ENCODE results near the gene SNX13.
"Not testable (repeated sequence)": the region's sequence is repeated elsewhere in the genome, so short reads cannot be mapped to it uniquely, and the experiment has no call there.

The SNX13 gene

GRCh38 chr7:17910377-17910776 lies 29.9 kb downstream of the SNX13 start:
- no peak for DNase-seq
- H3K9ac ChIP-seq (ENCODE audit: low read length) = no peak overlapping the region
- no peak overlapping the region for H2BK12ac ChIP-seq (ENCODE audit: low read length)
- H3K4me1 ChIP-seq (ENCODE audit: control insufficient read depth in 1 of 2, insufficient read depth in 2 of 2, low read length in 2 of 2) = peaks cover 3 to 8% of the 10 kb centered on the region in 2 experiments
- no peak overlapping the region for H2AFZ ChIP-seq (ENCODE audit: insufficient read depth, low read length, poor library complexity)
- no peak overlapping the region for H2BK120ac ChIP-seq (ENCODE audit: insufficient read depth, low read length, poor library complexity)
- WGBS (ENCODE audit: extremely low coverage, insufficient coverage, insufficient read length) = no CpG with 5 or more reads among the region's 3 CpGs
- H4K12ac ChIP-seq (ENCODE audit: low read depth, low read length) = no peak overlapping the region
- no peak overlapping the region for H3K23ac ChIP-seq (ENCODE audit: low read length)
- no peak overlapping the region for H3K4me3 ChIP-seq (ENCODE audit: low read depth, low read length)
- no peak overlapping the region for H3K18ac ChIP-seq (ENCODE audit: low read length)
- H4K8ac ChIP-seq (ENCODE audit: low read depth, low read length) = no peak overlapping the region
- peaks cover 8% of the 10 kb centered on the region for H3K79me2 ChIP-seq (ENCODE audit: control insufficient read depth, insufficient read depth, low read length, poor library complexity)
- H4K91ac ChIP-seq (ENCODE audit: low read depth, low read length) = no peak overlapping the region
- H2BK5ac ChIP-seq (ENCODE audit: low read depth, low read length, poor library complexity) = no peak overlapping the region
- H3K4me2 ChIP-seq (ENCODE audit: low read length) = no peak overlapping the region
- no peak overlapping the region for H3K4ac ChIP-seq (ENCODE audit: low read depth, low read length)
- H3K27ac ChIP-seq (ENCODE audit: low read depth, low read length) = no peak overlapping the region
- H3K9me3 ChIP-seq (ENCODE audit: insufficient read depth, low read depth, low read length) = no peaks in the 10 kb centered on the region
- no peak overlapping the region for H3K14ac ChIP-seq (ENCODE audit: low read length)
- H2AK5ac ChIP-seq (ENCODE audit: low read length) = no peak overlapping the region
- no peaks in the 10 kb centered on the region for H3K27me3 ChIP-seq (ENCODE audit: insufficient read depth, low read length)
- no peaks in the 10 kb centered on the region for H3K36me3 ChIP-seq (ENCODE audit: control insufficient read depth in 1 of 2, insufficient read depth in 2 of 2, low read length in 2 of 2)
- H3K79me1 ChIP-seq (ENCODE audit: low read length) = peaks cover 2% of the 10 kb centered on the region

DNA sequence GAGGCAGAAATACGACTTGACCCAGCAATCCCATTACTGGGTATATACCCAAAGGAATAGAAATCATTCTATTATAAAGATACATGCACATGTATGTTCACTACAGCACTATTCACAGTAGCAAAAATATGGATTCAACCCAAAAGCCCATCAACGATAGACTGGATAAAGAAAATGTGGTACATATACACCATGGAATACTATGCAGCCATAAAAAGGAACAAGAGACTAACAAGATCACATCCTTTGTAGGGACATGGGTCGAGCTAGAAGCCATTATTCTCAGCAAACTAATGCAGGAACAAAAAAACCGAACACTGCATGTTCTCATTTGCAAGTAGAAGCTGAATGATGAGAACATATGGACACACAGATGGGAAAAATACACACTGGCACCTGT lies 31.0 kb downstream of the SNX13 start:
- H3K4me2 ChIP-seq (ENCODE audit: low read length); H2AFZ ChIP-seq (ENCODE audit: insufficient read depth, low read length, poor library complexity); H2AK5ac ChIP-seq (ENCODE audit: low read length); H3K9ac ChIP-seq (ENCODE audit: low read length); H3K79me2 ChIP-seq (ENCODE audit: control insufficient read depth, insufficient read depth, low read length, poor library complexity); H3K18ac ChIP-seq (ENCODE audit: low read length); H3K4ac ChIP-seq (ENCODE audit: low read depth, low read length); H2BK120ac ChIP-seq (ENCODE audit: insufficient read depth, low read length, poor library complexity); H3K27me3 ChIP-seq (ENCODE audit: insufficient read depth, low read length); H4K12ac ChIP-seq (ENCODE audit: low read depth, low read length); H2BK12ac ChIP-seq (ENCODE audit: low read length); H3K9me3 ChIP-seq (ENCODE audit: insufficient read depth, low read depth, low read length); H4K91ac ChIP-seq (ENCODE audit: low read depth, low read length); H3K36me3 ChIP-seq (ENCODE audit: control insufficient read depth in 1 of 2, insufficient read depth in 2 of 2, low read length in 2 of 2); H4K8ac ChIP-seq (ENCODE audit: low read depth, low read length); H3K23ac ChIP-seq (ENCODE audit: low read length); H3K14ac ChIP-seq (ENCODE audit: low read length); DNase-seq; H3K79me1 ChIP-seq (ENCODE audit: low read length); H2BK5ac ChIP-seq (ENCODE audit: low read depth, low read length, poor library complexity); H3K27ac ChIP-seq (ENCODE audit: low read depth, low read length); H3K4me3 ChIP-seq (ENCODE audit: low read depth, low read length); H3K4me1 ChIP-seq (ENCODE audit: control insufficient read depth in 1 of 2, insufficient read depth in 2 of 2, low read length in 2 of 2): not testable (repeated sequence)
- WGBS (ENCODE audit: extremely low coverage, insufficient coverage, insufficient read length) = no CpG with 5 or more reads among the region's 4 CpGs

DNA sequence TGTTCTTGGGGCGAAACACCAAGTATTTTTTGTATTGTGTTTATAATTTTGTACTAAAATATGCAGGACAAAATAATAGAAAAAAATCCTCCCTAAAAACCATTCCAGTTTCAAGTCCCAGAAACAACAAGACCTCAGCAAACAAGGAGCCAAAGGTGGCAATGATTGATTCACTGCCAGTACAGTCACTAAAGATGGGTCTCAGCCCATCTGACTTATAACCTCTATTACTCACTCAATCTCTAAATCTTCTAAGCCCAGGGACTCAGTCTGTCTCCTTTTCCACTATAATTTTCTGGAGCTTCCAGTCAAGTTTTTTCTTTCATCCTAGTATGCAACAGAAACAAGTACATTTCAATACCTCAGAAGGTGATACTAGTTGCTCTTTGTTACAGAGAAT lies 33.3 kb downstream of the SNX13 start:
- no peak overlapping the region for H2AK5ac ChIP-seq (ENCODE audit: low read length)
- no peak overlapping the region for H3K9ac ChIP-seq (ENCODE audit: low read length)
- no peak overlapping the region for H3K4me3 ChIP-seq (ENCODE audit: low read depth, low read length)
- H4K8ac ChIP-seq (ENCODE audit: low read depth, low read length) = no peak overlapping the region
- H2BK12ac ChIP-seq (ENCODE audit: low read length) = no peak overlapping the region
- H3K4me1 ChIP-seq (ENCODE audit: control insufficient read depth in 1 of 2, insufficient read depth in 2 of 2, low read length in 2 of 2) = peaks cover 3 to 5% of the 10 kb centered on the region in 2 experiments
- peak in 1 of 2 donors; percentile 29 for DNase-seq
- H4K91ac ChIP-seq (ENCODE audit: low read depth, low read length) = no peak overlapping the region
- no peak overlapping the region for H3K14ac ChIP-seq (ENCODE audit: low read length)
- no peak overlapping the region for H3K27ac ChIP-seq (ENCODE audit: low read depth, low read length)
- no peaks in the 10 kb centered on the region for H3K36me3 ChIP-seq (ENCODE audit: control insufficient read depth in 1 of 2, insufficient read depth in 2 of 2, low read length in 2 of 2)
- H2AFZ ChIP-seq (ENCODE audit: insufficient read depth, low read length, poor library complexity) = no peak overlapping the region
- H3K79me2 ChIP-seq (ENCODE audit: control insufficient read depth, insufficient read depth, low read length, poor library complexity) = peaks cover 1% of the 10 kb centered on the region
- no peaks in the 10 kb centered on the region for H3K79me1 ChIP-seq (ENCODE audit: low read length)
- WGBS (ENCODE audit: extremely low coverage, insufficient coverage, insufficient read length) = no CpG with 5 or more reads among the region's 1 CpG
- H3K4ac ChIP-seq (ENCODE audit: low read depth, low read length) = no peak overlapping the region
- no peaks in the 10 kb centered on the region for H3K9me3 ChIP-seq (ENCODE audit: insufficient read depth, low read depth, low read length)
- no peak overlapping the region for H4K12ac ChIP-seq (ENCODE audit: low read depth, low read length)
- no peak overlapping the region for H2BK5ac ChIP-seq (ENCODE audit: low read depth, low read length, poor library complexity)
- no peak overlapping the region for H3K4me2 ChIP-seq (ENCODE audit: low read length)
- H3K23ac ChIP-seq (ENCODE audit: low read length) = no peak overlapping the region
- H2BK120ac ChIP-seq (ENCODE audit: insufficient read depth, low read length, poor library complexity) = no peak overlapping the region
- no peak overlapping the region for H3K18ac ChIP-seq (ENCODE audit: low read length)
- H3K27me3 ChIP-seq (ENCODE audit: insufficient read depth, low read length) = no peaks in the 10 kb centered on the region

GRCh38 chr7:17903337-17903736 lies 37.0 kb downstream of the SNX13 start:
- H3K79me2 ChIP-seq (ENCODE audit: control insufficient read depth, insufficient read depth, low read length, poor library complexity) = no peaks in the 10 kb centered on the region
- no peak overlapping the region for H2BK12ac ChIP-seq (ENCODE audit: low read length)
- H3K9me3 ChIP-seq (ENCODE audit: insufficient read depth, low read depth, low read length) = no peaks in the 10 kb centered on the region
- peaks cover 0 to 1% of the 10 kb centered on the region in 2 experiments for H3K36me3 ChIP-seq (ENCODE audit: control insufficient read depth in 1 of 2, insufficient read depth in 2 of 2, low read length in 2 of 2)
- H3K27ac ChIP-seq (ENCODE audit: low read depth, low read length) = no peak overlapping the region
- no peak overlapping the region for H3K4ac ChIP-seq (ENCODE audit: low read depth, low read length)
- H3K4me3 ChIP-seq (ENCODE audit: low read depth, low read length) = no peak overlapping the region
- peaks cover 3% of the 10 kb centered on the region in 2 experiments for H3K4me1 ChIP-seq (ENCODE audit: control insufficient read depth in 1 of 2, insufficient read depth in 2 of 2, low read length in 2 of 2)
- H3K27me3 ChIP-seq (ENCODE audit: insufficient read depth, low read length) = no peaks in the 10 kb centered on the region
- H4K91ac ChIP-seq (ENCODE audit: low read depth, low read length) = no peak overlapping the region
- H3K23ac ChIP-seq (ENCODE audit: low read length) = no peak overlapping the region
- H3K9ac ChIP-seq (ENCODE audit: low read length) = no peak overlapping the region
- H3K4me2 ChIP-seq (ENCODE audit: low read length) = no peak overlapping the region
- no peak overlapping the region for H3K14ac ChIP-seq (ENCODE audit: low read length)
- no peaks in the 10 kb centered on the region for H3K79me1 ChIP-seq (ENCODE audit: low read length)
- no peak overlapping the region for H2AFZ ChIP-seq (ENCODE audit: insufficient read depth, low read length, poor library complexity)
- no peak overlapping the region for H3K18ac ChIP-seq (ENCODE audit: low read length)
- no peak overlapping the region for H2BK120ac ChIP-seq (ENCODE audit: insufficient read depth, low read length, poor library complexity)
- no peak overlapping the region for H4K12ac ChIP-seq (ENCODE audit: low read depth, low read length)
- no peak for DNase-seq
- H2AK5ac ChIP-seq (ENCODE audit: low read length) = no peak overlapping the region
- no peak overlapping the region for H4K8ac ChIP-seq (ENCODE audit: low read depth, low read length)
- no peak overlapping the region for H2BK5ac ChIP-seq (ENCODE audit: low read depth, low read length, poor library complexity)

Measured in trophoblast cell (in vitro differentiated cells and primary cell).